Thyroid gland (tissue), 4 donors: ENCODE results near the gene PHYKPL. TPM values are rescaled to one million over a fixed set of nuclear protein-coding genes. Genes with fewer than 3 reads are reported as not detected.

Source experiments
- DNase-seq, 2 donors: peaks; one replicate each; pipeline ENCODE4 v3.0.0-alpha.2; 2019
- H3K27ac ChIP-seq, 3 donors: fragments of 200-600 bp; sonication (generic); 1 replicate in 2 of 3; 2 replicates in 1 of 3; pipeline ENCODE4 v1.5.1; 2016 to 2019; ENCODE audit warnings: mild to moderate bottlenecking in 1 of 3, moderate library complexity in 1 of 3
- H3K27me3 ChIP-seq: fragments of 200-600 bp; sonication (generic); one replicate; pipeline ENCODE4 v1.5.1; 2019
- H3K36me3 ChIP-seq, 2 donors: fragments of 200-600 bp; sonication (generic); one replicate each; pipeline ENCODE4 v1.5.1; 2016 to 2019
- H3K4me1 ChIP-seq, 2 donors: fragments of 200-600 bp; sonication (generic); one replicate each; pipeline ENCODE4 v1.5.1; 2017 to 2019
- H3K4me3 ChIP-seq, 3 donors: fragments of 200-600 bp; sonication (generic); replicated peaks in 1 of 3; 1 replicate in 2 of 3; 2 replicates in 1 of 3; pipeline ENCODE4 v1.5.1; 2016; ENCODE audit warnings: mild to moderate bottlenecking in 1 of 3
- H3K9me3 ChIP-seq: fragments of 200-600 bp; sonication (generic); one replicate; pipeline ENCODE4 v1.5.1; 2017
- POLR2A ChIP-seq, 2 donors: fragments of 450-650 bp; IDR thresholded peaks; one replicate each; pipeline ENCODE4 v1.6.1; 2017; ENCODE audit warnings: antibody characterized with exemption in 2 of 2, mild to moderate bottlenecking in 2 of 2, moderate library complexity in 1 of 2
- WGBS, 2 donors: methylation state at CpG; one replicate each; pipeline ENCODE4 v1.1.5; 2017; 5-methylcytosine and 5-hydroxymethylcytosine counted together
- intact Hi-C: fragments of 100-400 bp; cut with DNase I; formaldehyde crosslinking; loops from one replicate; pipeline ENCODE4 v1.15.1; 2023
- total RNA-seq, 4 donors: library from RNA; depleted of rRNA; stranded (reverse); fragments of >200 nt; gene quantifications; one replicate each; pipeline ENCODE4 v1.2.3, GENCODE V29; 2016
- TF ChIP-seq, protein P1 (sequence below), 6 experiments: fragments of 200-600 bp in 3 of 6; fragments of 450-650 bp in 3 of 6; sonication (generic) in 3 of 6; IDR thresholded peaks; one replicate each; pipeline ENCODE4 v1.5.1; 2016 to 2019; ENCODE audit warnings: antibody characterized with exemption in 6 of 6, mild to moderate bottlenecking in 2 of 6, inconsistent platforms in 1 of 6, moderate library complexity in 1 of 6

Gene PHYKPL
- total RNA-seq, 4 donors from 2014 or later: 61.7 to 90.9 (median 76.0) TPM

DNA sequence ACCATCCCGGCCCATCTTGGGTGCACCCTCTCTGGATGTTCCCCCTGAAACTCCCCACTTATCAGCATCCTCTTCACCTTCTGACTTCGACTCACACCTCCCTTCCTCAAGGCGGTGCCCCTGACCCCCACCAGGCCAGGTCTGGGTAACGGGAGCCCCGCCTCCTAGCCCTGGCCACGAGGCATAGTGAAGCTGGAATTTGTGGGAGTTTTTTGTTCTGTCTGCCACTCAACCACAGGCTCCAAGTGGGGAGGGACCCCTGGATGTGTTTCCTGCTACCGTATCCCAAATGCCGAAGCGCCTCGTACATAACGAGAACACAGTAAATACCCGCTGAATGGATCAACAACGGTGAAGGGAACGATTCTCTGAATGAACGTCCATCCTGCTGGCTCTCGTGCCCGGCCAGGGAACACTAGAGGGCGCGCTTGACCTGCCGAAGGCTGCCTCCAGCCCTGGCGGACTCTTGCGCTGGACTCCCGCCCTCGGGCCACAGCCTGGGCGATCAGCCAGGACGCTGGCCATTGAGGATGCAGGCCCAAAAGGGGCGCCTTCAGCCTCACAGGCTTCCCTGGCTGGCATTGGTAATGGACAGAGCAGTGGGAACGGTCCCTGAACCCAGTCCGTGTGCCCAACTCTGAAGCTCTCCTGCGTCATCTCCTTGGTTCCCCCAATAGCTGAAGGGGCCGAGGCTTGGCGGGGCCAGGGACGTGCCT lies 47.3 kb upstream of the PHYKPL start:
- Histone ChIP-seq H3K27ac (peak overlapping the region in 1 of 3 donors; percentile 27), H3K4me3 (no peak overlapping the region), H3K36me3 (no peaks in the 10 kb centered on the region), H3K4me1 (peaks cover 6 to 23% of the 10 kb centered on the region in 2 donors), H3K27me3 (no peaks in the 10 kb centered on the region), H3K9me3 (no peaks in the 10 kb centered on the region)
- peak; percentile 95 to 97 for DNase-seq
- 29 to 36% methylated on average over 15 to 18 of the region's 33 CpGs for WGBS, 2 donors
- intact Hi-C loops: loop anchor here (2.0 to 5.0 kb wide), 2 partner anchors 272 to 309 kb away; no protein-coding TSS in a partner anchor
- TF ChIP-seq, protein P1, sequence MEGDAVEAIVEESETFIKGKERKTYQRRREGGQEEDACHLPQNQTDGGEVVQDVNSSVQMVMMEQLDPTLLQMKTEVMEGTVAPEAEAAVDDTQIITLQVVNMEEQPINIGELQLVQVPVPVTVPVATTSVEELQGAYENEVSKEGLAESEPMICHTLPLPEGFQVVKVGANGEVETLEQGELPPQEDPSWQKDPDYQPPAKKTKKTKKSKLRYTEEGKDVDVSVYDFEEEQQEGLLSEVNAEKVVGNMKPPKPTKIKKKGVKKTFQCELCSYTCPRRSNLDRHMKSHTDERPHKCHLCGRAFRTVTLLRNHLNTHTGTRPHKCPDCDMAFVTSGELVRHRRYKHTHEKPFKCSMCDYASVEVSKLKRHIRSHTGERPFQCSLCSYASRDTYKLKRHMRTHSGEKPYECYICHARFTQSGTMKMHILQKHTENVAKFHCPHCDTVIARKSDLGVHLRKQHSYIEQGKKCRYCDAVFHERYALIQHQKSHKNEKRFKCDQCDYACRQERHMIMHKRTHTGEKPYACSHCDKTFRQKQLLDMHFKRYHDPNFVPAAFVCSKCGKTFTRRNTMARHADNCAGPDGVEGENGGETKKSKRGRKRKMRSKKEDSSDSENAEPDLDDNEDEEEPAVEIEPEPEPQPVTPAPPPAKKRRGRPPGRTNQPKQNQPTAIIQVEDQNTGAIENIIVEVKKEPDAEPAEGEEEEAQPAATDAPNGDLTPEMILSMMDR (IDR thresholded peaks at IDR 0.05): peak; percentile 79 to 98 (median 95)
- no peak for TF ChIP-seq POLR2A (IDR thresholded peaks at IDR 0.05)

DNA sequence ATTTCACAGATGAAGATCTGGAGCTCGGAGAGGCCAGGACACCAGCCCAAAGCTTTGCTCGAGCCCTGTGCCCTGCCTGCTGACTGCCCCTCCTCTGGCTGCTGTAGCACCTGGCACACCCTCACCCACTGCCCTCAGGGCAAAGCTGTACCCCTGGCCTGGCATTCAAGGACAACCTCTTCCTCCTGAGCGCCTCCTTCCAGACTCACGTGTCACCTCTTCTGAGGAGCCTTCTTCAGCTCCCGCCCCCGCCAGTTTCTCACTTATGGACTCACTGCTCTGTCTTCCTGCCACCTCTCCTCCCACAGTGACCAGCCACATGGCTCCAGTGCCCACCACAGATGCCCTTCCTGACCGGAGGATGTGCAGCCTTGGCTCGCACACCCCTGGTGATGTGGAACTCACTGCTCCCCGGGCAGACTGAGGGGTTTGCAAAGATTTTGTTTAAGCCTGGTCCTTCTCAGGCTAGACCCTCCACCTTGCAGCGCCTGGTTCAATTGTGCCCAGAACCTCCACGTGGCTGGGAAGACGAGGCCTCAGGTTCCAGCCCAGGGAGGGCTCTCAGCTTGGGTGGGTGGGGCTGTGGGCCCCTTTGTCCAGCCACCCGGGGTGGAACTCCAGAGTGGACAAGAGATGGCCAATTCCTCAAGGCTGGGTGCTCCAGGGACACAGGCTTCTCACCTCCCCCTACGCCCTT lies 46.6 kb upstream of the PHYKPL start:
- Histone ChIP-seq H3K9me3 (no peaks in the 10 kb centered on the region), H3K27ac (no peak overlapping the region), H3K4me3 (no peak overlapping the region), H3K4me1 (peaks cover 12 to 30% of the 10 kb centered on the region in 2 donors), H3K36me3 (no peaks in the 10 kb centered on the region), H3K27me3 (no peaks in the 10 kb centered on the region)
- no peak for TF ChIP-seq POLR2A (IDR thresholded peaks at IDR 0.05)
- TF ChIP-seq, protein P1 (IDR thresholded peaks at IDR 0.05): no peak
- intact Hi-C loops: no loop called here
- WGBS, 2 donors: 84 to 88% methylated on average over 10 to 14 of the region's 14 CpGs
- no peak for DNase-seq

DNA sequence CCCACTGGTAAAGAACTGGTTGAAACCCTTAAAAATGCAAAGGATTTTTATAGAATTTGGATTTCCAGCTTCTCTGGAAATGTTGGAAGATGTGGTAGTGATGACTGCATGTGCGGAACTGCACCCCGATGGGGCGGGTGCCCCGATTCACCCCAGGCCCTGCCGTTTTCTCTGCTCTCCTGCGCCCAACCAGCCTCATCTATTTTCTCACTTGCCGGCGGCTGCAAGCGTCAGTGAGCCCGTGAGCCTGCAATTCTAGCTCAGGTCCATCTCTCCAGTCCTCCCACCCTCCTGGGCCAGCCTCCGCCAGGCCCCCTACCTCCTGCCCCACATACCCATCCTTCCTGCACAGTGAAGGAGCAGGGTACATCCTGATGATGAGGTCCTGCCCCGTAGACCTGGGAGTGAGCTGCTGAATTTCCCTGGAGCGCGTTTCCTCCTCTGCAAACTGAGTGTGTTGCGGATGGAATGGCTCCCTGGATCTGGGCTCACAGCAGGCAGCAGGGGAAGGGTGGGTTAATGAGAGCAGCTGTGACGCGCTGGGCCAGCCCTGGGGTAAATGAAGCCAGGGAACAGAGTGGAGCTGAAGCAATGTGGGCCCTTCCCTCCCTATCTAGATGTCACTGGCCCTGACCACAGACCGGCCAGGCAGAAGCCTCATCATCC lies 45.9 kb upstream of the PHYKPL start:
- H3K27ac ChIP-seq: no peak overlapping the region
- peaks cover 18 to 36% of the 10 kb centered on the region in 2 donors for H3K4me1 ChIP-seq
- no peaks in the 10 kb centered on the region for H3K27me3 ChIP-seq
- 91 to 92% methylated on average over 15 to 18 of the region's 18 CpGs for WGBS, 2 donors
- DNase-seq: no peak
- no peak for TF ChIP-seq POLR2A (IDR thresholded peaks at IDR 0.05)
- TF ChIP-seq, protein P1 (IDR thresholded peaks at IDR 0.05): no peak
- no peak overlapping the region for H3K4me3 ChIP-seq
- intact Hi-C loops: no loop called here
- no peaks in the 10 kb centered on the region for H3K9me3 ChIP-seq
- H3K36me3 ChIP-seq: no peaks in the 10 kb centered on the region

DNA sequence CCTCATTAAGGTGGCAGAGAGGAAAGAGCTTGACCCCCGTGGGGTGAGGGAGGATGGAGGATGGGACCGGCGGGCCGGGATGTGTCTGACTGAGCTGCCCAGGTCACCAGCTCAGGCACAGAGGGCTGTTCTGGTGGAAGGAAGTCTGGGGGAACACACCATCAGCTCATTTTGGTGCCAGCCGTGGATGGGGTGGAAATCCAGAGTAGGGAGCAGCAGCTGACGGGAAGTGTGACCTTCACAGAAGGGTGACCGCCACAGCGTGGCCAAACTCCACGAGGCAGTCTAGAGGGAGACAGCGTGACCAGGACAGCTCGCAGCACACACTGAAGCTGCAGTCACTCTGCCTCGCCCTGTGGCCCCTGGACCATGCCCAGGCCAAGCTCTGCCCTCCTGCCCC lies 45.3 kb upstream of the PHYKPL start:
- Histone ChIP-seq H3K27ac (no peak overlapping the region), H3K27me3 (no peaks in the 10 kb centered on the region), H3K4me3 (no peak overlapping the region), H3K36me3 (no peaks in the 10 kb centered on the region), H3K9me3 (no peaks in the 10 kb centered on the region), H3K4me1 (peaks cover 21 to 42% of the 10 kb centered on the region in 2 donors)
- intact Hi-C loops: no loop called here
- peak; percentile 54 to 68 for DNase-seq
- TF ChIP-seq, protein P1 (IDR thresholded peaks at IDR 0.05): no peak
- TF ChIP-seq POLR2A (IDR thresholded peaks at IDR 0.05): no peak
- 54 to 57% methylated on average over 8 to 12 of the region's 12 CpGs for WGBS, 2 donors
